ENCODE results near the gene TRMT5.

Gene TRMT5

GRCh38 chr14:60926002-60926401 lies 54.9 kb downstream of the TRMT5 start:
- CTCF ChIA-PET, result no interaction called here
- Histone ChIP-seq H3K4me3 (ENCODE audit: control insufficient read depth in 1 of 7, extremely low read depth in 1 of 7, insufficient read depth in 4 of 7, low read depth in 2 of 7, low read length in 6 of 7) (no peak overlapping the region), H3K9me3 (ENCODE audit: control extremely low read depth in 1 of 5, control insufficient read depth in 4 of 5, insufficient read depth in 2 of 5, low read depth in 1 of 5, low read length in 4 of 5) (no peaks in the 10 kb centered on the region), H3K27ac (ENCODE audit: insufficient read depth in 1 of 2, low read depth in 1 of 2, low read length in 2 of 2, poor library complexity in 1 of 2, severe bottlenecking in 2 of 2) (no peak overlapping the region), H3K4me1 (ENCODE audit: control extremely low read depth in 1 of 4, control insufficient read depth in 4 of 4, insufficient read depth in 4 of 4, low read length in 3 of 4) (no peaks in the 10 kb centered on the region), H3K27me3 (replicated peaks in 2 of 5; ENCODE audit: control insufficient read depth in 4 of 5, insufficient read depth in 5 of 5, low read length in 4 of 5) (no peaks in the 10 kb centered on the region), H3K36me3 (ENCODE audit: control insufficient read depth in 4 of 4, insufficient read depth in 4 of 4, low read length in 3 of 4) (peaks cover 0 to 2% (median 0%) of the 10 kb centered on the region in 4 experiments)
- POLR2A ChIA-PET, result no interaction called here
- 100% methylated on average over 2 of the region's 3 CpGs for WGBS (ENCODE audit: insufficient coverage)
- no peak for DNase-seq

GRCh38 chr14:60925286-60925685 lies 55.6 kb downstream of the TRMT5 start:
- WGBS (ENCODE audit: insufficient coverage), result no CpG with 5 or more reads among the region's 1 CpG
- Histone ChIP-seq H3K36me3 (ENCODE audit: control insufficient read depth in 4 of 4, insufficient read depth in 4 of 4, low read length in 3 of 4) (peaks cover 0 to 2% (median 0%) of the 10 kb centered on the region in 4 experiments), H3K4me3 (ENCODE audit: control insufficient read depth in 1 of 7, extremely low read depth in 1 of 7, insufficient read depth in 4 of 7, low read depth in 2 of 7, low read length in 6 of 7) (no peak overlapping the region), H3K27me3 (replicated peaks in 2 of 5; ENCODE audit: control insufficient read depth in 4 of 5, insufficient read depth in 5 of 5, low read length in 4 of 5) (no peaks in the 10 kb centered on the region), H3K27ac (ENCODE audit: insufficient read depth in 1 of 2, low read depth in 1 of 2, low read length in 2 of 2, poor library complexity in 1 of 2, severe bottlenecking in 2 of 2) (no peak overlapping the region), H3K9me3 (ENCODE audit: control extremely low read depth in 1 of 5, control insufficient read depth in 4 of 5, insufficient read depth in 2 of 5, low read depth in 1 of 5, low read length in 4 of 5) (no peaks in the 10 kb centered on the region), H3K4me1 (ENCODE audit: control extremely low read depth in 1 of 4, control insufficient read depth in 4 of 4, insufficient read depth in 4 of 4, low read length in 3 of 4) (no peaks in the 10 kb centered on the region)
- ChIA-PET POLR2A (no interaction called here), CTCF (no interaction called here)
- no peak for DNase-seq

DNA sequence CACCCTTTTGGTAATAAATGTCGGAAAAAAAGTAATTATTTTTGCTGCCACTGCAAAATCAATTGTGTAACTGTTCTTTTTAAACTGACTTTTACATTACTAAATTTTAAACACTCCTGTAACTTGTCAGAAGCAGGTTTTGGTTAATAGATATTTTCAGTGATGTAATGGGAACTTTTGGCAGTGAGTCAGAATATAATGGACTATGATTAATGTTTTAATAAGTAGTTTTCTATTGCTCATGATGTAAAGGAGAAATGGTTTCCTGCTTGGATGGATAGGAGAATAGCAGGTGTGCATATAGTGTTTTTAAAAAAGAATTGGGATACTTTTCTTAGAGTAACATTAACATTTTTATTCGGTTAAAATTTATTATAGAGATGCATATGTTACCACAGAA lies 58.8 kb downstream of the TRMT5 start:
- WGBS (ENCODE audit: insufficient coverage), result no CpG with 5 or more reads among the region's 2 CpGs

More for the DNA sequence above, 58.8 kb downstream of the TRMT5 start:
- POLR2A ChIA-PET, result no interaction called here
- no peak overlapping the region for H3K27ac ChIP-seq (ENCODE audit: insufficient read depth in 1 of 2, low read depth in 1 of 2, low read length in 2 of 2, poor library complexity in 1 of 2, severe bottlenecking in 2 of 2)
- no peaks in the 10 kb centered on the region for H3K27me3 ChIP-seq (replicated peaks in 2 of 5; ENCODE audit: control insufficient read depth in 4 of 5, insufficient read depth in 5 of 5, low read length in 4 of 5)
- DNase-seq, result no peak
- no peak overlapping the region for H3K4me3 ChIP-seq (ENCODE audit: control insufficient read depth in 1 of 7, extremely low read depth in 1 of 7, insufficient read depth in 4 of 7, low read depth in 2 of 7, low read length in 6 of 7)
- CTCF ChIA-PET, result no interaction called here
- no peaks in the 10 kb centered on the region for H3K4me1 ChIP-seq (ENCODE audit: control extremely low read depth in 1 of 4, control insufficient read depth in 4 of 4, insufficient read depth in 4 of 4, low read length in 3 of 4)
- no peaks in the 10 kb centered on the region for H3K9me3 ChIP-seq (ENCODE audit: control extremely low read depth in 1 of 5, control insufficient read depth in 4 of 5, insufficient read depth in 2 of 5, low read depth in 1 of 5, low read length in 4 of 5)
- peaks cover 0 to 2% (median 0%) of the 10 kb centered on the region in 4 experiments for H3K36me3 ChIP-seq (ENCODE audit: control insufficient read depth in 4 of 4, insufficient read depth in 4 of 4, low read length in 3 of 4)
